HG03571 (cell line): ENCODE data around the gene CPNE8.

ENCODE experiments used
- ATAC-seq: cut with Tn5 transposase; IDR thresholded peaks from one replicate; pipeline ENCODE4 v1.9.1; 2021; ENCODE audit not compliant: unreplicated experiment

CPNE8 gene

GRCh38 chr12:38648813-38649212 is 256.6 kb downstream of the CPNE8 start:
- no peak for ATAC-seq

GRCh38 chr12:38646146-38646545 is 259.2 kb downstream of the CPNE8 start:
- ATAC-seq, result no peak

GRCh38 chr12:38639625-38640024 is 265.8 kb downstream of the CPNE8 start:
- ATAC-seq, result no peak

GRCh38 chr12:38638401-38638800 is 267.0 kb downstream of the CPNE8 start:
- no peak for ATAC-seq

- ATAC-seq, result no peak
These were observed 271.9 kb downstream of the CPNE8 start for GRCh38 chr12:38633511-38633910.

- ATAC-seq, result no peak
These were observed 276.3 kb downstream of the CPNE8 start for GRCh38 chr12:38629064-38629463.

- no peak for ATAC-seq
These were observed 277.1 kb downstream of the CPNE8 start for GRCh38 chr12:38628288-38628687.

- no peak for ATAC-seq
These were observed 280.1 kb downstream of the CPNE8 start for GRCh38 chr12:38625306-38625705.

- ATAC-seq, result no peak
These were observed 291.2 kb downstream of the CPNE8 start for GRCh38 chr12:38614171-38614570.

- no peak for ATAC-seq
These were observed 294.5 kb downstream of the CPNE8 start for GRCh38 chr12:38610808-38611350.

- ATAC-seq, result no peak
These were observed 298.1 kb downstream of the CPNE8 start for GRCh38 chr12:38607295-38607694.
